ENCODE data around the gene RPTOR. TPM values are rescaled to one million over a fixed set of nuclear protein-coding genes. Genes with fewer than 3 reads are reported as not detected.

The RPTOR gene
- polyA plus RNA-seq, 5 donors, result 13.5 to 23.7 (median 15.7) TPM

GRCh38 chr17:81003711-81004475 is 459.3 kb downstream of the RPTOR start:
- no peak for DNase-seq

GRCh38 chr17:81006891-81007290 is 462.3 kb downstream of the RPTOR start:
- no peak for DNase-seq

GRCh38 chr17:81008140-81008539 is 463.5 kb downstream of the RPTOR start:
- no peak for DNase-seq

- DNase-seq, result no peak
Measured at GRCh38 chr17:81009136-81009535, 464.5 kb downstream of the RPTOR start.

GRCh38 chr17:81010935-81011334 is 466.3 kb downstream of the RPTOR start:
- DNase-seq, result no peak

- DNase-seq, result no peak
Measured at GRCh38 chr17:81011951-81012350, 467.3 kb downstream of the RPTOR start.

- no peak for DNase-seq
Measured at GRCh38 chr17:81012574-81013447, 468.2 kb downstream of the RPTOR start.

GRCh38 chr17:81013642-81014041 is 469.0 kb downstream of the RPTOR start:
- DNase-seq, result no peak

- no peak for DNase-seq
Measured at GRCh38 chr17:81015136-81015535, 470.5 kb downstream of the RPTOR start.

Other genes starting within 250 kb of the RPTOR start
- 10 to 100 TPM; 32.7 to 46.6 (median 41.9) TPM for gene ENDOV, start 129.7 kb upstream of the RPTOR start, polyA plus RNA-seq (ENCODE audit: insufficient read depth in 1 of 5, insufficient read length in 5 of 5, low replicate concordance in 1 of 5)
- 10 to 100 TPM in 1 of 5 donors, 1 to 10 TPM in 4; 4.0 to 10.5 (median 6.2) TPM for gene NPTX1, start 68.2 kb upstream of the RPTOR start, polyA plus RNA-seq (ENCODE audit: insufficient read depth in 1 of 5, insufficient read length in 5 of 5, low replicate concordance in 1 of 5)